ENCODE results near the gene HS6ST3.
"Not testable (repeated sequence)": the region's sequence is repeated elsewhere in the genome, so short reads cannot be mapped to it uniquely, and the experiment has no call there.

HS6ST3 gene
- total RNA-seq = 0 to 4.1 (median 0) reads per million in 17 experiments

- DNase-seq = peak in 1 of 4 experiments; percentile 16
These were observed at the start of gene HS6ST3 for GRCh38 chr13:96089749-96090239. TSS of gene HS6ST3 (plus strand) at chr13:96090107.

DNA sequence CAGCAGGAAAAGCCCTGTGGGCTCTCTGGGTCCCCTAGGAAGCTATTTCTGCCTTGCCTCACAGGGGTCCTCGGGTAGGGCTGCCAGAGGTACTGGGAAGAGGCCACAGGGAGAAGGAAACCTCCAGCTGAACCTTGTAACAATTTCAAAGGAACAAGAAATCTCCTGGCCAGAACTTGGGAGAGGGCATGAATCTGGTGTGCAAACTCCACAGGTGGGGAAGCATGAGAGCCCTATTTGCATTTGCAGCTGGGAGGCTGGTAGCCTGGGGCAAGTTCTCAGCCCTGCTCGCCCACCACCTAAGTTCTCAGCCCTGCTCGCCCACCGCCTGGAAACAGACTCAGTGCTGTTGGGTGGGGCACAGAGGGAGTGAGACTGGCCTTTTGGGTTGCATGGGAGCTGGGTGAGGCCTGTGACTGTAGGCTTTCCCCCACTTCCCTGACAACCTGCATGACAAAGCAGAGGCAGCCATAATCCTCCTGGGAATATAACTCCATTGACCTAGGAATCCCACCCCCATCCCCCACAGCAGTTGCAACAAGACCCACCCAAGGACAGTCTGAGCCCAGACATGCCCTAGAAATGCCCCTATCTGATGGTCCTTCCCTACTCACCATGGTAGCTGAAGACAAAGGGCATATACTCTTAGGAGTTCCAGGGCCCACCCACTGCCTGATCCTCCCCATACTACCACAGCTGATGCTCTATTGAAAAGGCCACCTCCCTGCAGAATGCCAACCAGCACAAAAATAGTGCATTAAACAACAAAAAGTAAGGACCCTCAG, 48.4 kb upstream of the HS6ST3 start:
- DNase-seq = no peak

GRCh38 chr13:96044238-96044637, 45.7 kb upstream of the HS6ST3 start:
- no peak for DNase-seq

GRCh38 chr13:96046449-96047126, 43.3 kb upstream of the HS6ST3 start:
- DNase-seq = not testable (repeated sequence)

DNA sequence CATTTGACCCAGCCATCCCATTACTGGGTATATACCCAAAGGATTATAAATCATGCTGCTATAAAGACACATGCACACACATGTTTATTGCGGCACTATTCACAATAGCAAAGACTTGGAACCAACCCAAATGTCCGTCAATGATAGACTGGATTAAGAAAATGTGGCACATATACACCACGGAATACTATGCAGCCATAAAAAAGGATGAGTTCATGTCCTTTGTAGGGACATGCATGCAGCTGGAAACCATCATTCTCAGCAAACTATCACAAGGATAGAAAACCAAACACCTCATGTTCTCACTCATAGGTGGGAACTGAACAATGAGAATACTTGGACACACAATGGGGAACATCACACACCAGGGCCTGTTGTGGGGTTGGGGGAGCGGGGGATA, 39.0 kb upstream of the HS6ST3 start:
- not testable (repeated sequence) for DNase-seq

- DNase-seq = not testable (repeated sequence)
These were observed 38.4 kb upstream of the HS6ST3 start for GRCh38 chr13:96051491-96051890.

GRCh38 chr13:96051946-96052345, 38.0 kb upstream of the HS6ST3 start:
- not testable (repeated sequence) for DNase-seq

DNA sequence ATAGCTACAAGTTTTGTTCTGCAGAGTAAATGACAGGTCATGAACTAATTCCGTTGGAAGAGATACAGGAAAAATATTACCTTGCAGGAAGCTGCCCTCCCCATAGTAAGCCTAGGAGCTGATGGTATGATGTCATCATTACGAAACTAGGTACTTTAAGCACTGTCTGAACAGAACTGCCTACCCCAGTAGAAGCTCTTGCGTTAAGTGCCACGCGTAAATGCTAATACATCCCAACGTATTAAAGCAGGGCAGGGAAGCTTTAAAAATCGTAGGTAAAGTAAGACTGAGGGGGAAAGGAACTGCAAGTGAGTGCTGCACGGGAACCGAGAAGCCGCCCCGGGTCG, 37.3 kb upstream of the HS6ST3 start:
- peak in 3 of 4 experiments; percentile 37 to 62 (median 59) for DNase-seq

GRCh38 chr13:96053003-96053703, 36.8 kb upstream of the HS6ST3 start, which contains the start of gene UGGT2:
TSS of gene UGGT2 (minus strand) at chr13:96053401. CDS start at chr13:96053312, 89 bp downstream.
- peak; percentile 97 to 98 (median 98) for DNase-seq

DNA sequence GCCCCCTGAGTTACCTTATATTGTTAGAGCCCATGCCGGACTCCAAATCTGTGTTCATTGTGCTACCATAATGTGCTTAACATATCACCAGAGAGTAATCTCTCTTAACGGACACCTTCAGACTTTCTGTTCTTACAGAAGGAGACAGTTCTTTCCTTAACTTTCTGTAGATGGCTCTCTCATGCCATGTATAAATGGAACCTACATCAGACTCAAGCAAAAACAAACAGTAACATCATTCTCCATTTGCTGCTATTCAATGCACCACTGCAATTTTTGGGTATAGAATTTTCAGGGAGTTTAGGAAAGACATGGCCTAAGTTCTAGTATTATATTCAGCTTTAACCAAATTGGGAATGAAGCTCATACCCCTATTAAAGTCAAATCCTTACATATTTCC, 24.1 kb upstream of the HS6ST3 start:
- no peak for DNase-seq

GRCh38 chr13:96068729-96069128, 21.2 kb upstream of the HS6ST3 start:
- no peak for DNase-seq

DNA sequence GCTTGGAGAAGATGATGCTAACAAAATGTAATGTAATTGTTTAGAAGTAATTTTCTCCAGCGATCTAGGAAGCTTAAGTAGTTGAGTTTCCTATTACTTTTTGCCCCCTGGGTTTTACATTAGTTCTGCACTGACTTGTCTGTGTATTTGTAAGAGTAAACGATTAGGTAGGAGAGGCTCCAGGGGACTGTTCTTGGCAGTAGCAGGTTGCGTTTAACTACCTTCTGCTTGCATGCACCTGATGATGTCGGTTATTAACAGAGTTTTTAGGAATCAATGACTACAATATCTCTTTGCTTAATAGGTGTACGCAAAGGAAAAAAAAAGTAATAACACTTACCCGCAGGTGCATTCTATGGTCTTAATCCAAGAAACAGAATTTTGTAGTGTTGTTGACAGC, 18.4 kb upstream of the HS6ST3 start:
- no peak for DNase-seq

GRCh38 chr13:96072392-96072791, 17.5 kb upstream of the HS6ST3 start:
- DNase-seq = no peak

- DNase-seq = peak in 2 of 4 experiments; percentile 19 to 45
These were observed 13.9 kb upstream of the HS6ST3 start for GRCh38 chr13:96075953-96076543.

DNA sequence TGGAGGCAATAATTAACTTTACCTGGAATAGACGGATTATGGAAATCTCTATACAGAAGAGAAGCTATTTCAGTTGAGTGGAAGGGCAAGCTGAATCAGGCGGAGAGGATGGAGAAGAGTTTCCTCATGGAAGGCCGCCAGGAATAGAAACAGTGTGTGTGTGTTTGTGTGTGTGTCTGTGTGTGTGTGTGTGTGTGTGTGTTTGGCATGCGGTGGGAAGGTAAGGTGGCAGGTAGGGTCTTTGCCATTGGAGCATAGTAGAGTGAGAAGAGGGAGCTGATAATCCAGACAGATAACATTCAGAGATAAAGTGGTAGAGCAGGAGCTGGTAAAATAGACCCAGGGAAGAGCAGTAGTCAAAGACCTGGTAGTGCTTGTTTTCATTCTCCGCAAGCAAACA, 9.2 kb upstream of the HS6ST3 start:
- DNase-seq = no peak

GRCh38 chr13:96081888-96082287, 8.0 kb upstream of the HS6ST3 start:
- DNase-seq = no peak

DNA sequence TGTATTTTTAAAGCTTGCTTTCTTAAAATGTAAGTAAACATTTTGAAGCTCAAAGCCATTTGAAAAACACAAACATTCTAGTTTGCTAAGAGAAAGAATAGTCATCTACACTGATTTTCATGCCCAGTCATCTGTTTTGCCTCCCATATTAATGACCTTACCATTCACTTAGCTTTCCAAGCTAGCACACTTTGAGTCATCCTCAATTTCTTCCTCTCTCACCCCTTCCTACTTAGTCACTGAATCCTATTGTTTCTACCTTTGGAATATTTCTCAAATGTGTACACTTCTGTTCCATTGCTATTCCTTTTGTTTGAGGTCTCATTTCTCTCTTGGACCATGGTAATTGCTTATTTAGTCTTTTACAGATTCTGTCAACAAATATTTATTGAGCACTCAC, 7.3 kb upstream of the HS6ST3 start:
- no peak for DNase-seq

DNA sequence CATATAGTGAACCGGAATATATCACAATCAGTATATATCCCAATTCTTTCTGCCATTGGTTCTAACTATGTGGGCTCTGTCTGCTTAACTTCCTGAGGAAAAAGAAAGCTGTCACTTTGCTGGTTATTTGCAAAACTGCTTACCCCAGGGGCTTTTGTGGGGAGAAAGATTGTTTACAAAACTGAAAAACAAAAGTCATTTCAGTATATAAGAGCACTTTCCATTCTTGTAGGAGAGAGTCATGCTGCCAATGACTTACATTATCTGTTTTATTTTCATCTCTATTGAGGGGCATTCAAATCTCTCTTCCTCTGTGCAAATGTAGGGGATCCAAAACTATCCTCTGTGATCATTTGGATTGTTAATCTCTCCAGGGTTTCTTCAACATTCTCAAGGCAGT, 3.2 kb upstream of the HS6ST3 start:
- DNase-seq = no peak

DNA sequence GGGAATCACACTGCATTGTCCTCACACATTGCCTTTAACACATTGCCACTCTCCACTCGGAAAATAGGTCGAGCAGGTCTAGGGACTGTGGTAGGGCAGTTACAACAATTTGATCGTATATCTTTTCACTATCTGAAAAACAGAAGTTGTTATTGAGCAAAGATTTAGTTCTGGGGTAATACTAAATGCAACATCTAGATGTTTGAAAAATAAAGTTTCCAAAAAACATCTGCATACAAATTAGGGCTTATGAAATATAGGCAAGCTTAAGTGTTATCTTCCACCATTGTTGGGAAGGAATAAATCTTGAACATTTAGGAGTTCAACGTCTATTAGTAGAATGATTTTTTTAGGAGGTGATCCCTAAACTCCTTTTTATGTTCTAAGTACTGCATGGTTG, 768 bp upstream of the HS6ST3 start:
- no peak for DNase-seq

GRCh38 chr13:96090240-96091101, 564 bp downstream of the HS6ST3 start:
- peak in 2 of 4 experiments; percentile 15 to 31 for DNase-seq
